ENCODE results near the gene DACH1.

Gene DACH1

DNA sequence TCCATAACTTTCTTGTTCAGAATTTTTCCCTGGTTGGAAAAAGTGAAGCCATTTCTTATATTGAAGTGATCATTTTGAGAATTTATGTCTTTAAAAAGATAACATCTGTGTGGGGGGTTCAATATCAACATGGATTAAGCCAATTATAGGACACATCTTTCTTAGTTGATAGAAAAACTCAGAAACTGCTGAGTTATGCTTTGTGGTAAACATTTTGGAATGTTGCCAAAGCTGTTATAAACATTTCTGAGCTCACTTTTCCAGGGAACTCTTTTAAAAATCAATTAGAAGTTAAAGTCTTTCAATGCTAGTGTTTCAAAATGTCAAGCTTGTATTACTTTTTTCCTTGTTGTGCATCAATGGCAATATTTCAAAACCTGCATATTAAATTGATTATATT, 248.8 kb downstream of the DACH1 start:
- DNase-seq, result no peak

DNA sequence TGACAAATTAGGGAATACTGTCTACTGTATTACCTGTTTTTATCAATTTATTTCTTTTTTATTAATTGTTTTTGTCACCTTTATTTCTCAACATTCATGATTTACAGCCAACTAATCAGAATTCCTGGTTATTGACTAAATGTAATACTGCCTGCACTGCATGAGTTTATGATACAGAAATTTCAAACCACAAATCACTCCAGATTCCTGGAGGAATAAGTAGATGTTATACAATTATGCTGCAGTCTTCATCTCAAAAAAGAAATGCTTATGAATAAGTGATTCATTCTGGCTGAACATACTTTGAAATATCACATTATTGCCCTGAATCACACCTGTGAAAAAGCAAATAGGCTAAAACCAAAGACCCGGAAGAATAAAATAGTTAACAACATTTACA, 249.7 kb downstream of the DACH1 start:
- DNase-seq, result no peak

GRCh38 chr13:71613066-71613745, 253.8 kb downstream of the DACH1 start:
- DNase-seq, result no peak

DNA sequence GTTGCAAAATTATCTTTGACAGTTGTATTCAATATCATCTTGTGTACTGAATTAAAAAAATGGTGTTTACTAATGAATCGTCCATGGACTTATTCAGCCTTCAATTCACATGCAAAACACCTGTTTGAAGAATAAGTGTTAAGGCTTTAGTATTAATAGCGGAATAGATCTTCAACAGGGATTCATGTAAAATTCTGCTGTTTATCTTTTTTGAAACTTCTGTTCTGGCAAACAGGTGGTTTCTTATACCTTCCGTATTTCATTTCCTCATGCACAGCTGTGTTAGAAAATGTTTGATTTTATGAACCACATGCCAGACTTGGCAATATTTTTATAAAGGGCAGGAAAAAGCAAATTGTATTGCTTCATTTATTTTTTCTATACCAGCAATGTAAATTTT, 255.7 kb downstream of the DACH1 start:
- no peak for DNase-seq

GRCh38 chr13:71610876-71611275, 256.1 kb downstream of the DACH1 start:
- DNase-seq, result peak; percentile 40

DNA sequence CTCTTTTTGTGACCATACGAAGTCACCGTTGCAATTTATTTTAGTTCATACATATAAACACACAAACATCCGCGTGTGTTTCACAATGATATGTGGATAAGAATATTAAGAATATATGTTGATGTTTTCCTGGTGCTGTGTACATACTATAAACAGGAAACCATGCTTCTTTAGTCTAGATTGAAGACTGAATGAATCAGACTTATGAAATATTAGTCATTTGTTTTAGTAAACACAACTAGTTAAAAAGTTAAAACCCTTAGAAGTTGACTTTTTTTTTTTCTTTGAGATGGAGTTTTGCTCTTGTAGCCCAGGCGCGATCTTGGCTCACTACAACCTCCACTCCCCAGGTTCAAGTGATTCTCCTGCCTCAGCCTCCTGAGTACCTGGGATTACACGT, 257.7 kb downstream of the DACH1 start:
- DNase-seq, result no peak

- DNase-seq, result no peak
Observed at GRCh38 chr13:71607575-71607974, 259.4 kb downstream of the DACH1 start.

GRCh38 chr13:71606818-71607217, 260.2 kb downstream of the DACH1 start:
- DNase-seq, result no peak

DNA sequence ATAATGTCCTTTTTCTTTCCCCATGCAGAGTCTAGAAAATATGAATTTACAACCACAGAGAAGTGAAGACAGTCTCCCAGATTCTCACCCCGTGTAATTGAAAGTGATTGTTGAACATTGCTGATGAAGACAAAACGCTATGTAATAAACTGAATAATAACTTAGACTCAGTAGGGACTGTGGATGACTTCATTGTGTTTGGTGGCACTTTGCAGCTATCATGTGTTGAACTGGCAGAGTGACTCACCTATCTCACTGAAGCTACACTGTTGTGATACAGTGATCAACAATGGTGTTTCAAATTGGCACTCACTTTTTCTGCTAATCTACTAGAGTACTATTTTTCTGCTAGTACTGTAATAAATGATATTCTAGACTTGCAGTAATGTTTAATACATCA, 261.3 kb downstream of the DACH1 start:
- no peak for DNase-seq

GRCh38 chr13:71603255-71603654, 263.7 kb downstream of the DACH1 start:
- no peak for DNase-seq

GRCh38 chr13:71602344-71602743, 264.7 kb downstream of the DACH1 start:
- no peak for DNase-seq

GRCh38 chr13:71597150-71597549, 269.9 kb downstream of the DACH1 start:
- DNase-seq, result no peak

GRCh38 chr13:71596116-71596515, 270.9 kb downstream of the DACH1 start:
- DNase-seq, result no peak

- no peak for DNase-seq
Observed at GRCh38 chr13:71593566-71593965, 273.4 kb downstream of the DACH1 start.

DNA sequence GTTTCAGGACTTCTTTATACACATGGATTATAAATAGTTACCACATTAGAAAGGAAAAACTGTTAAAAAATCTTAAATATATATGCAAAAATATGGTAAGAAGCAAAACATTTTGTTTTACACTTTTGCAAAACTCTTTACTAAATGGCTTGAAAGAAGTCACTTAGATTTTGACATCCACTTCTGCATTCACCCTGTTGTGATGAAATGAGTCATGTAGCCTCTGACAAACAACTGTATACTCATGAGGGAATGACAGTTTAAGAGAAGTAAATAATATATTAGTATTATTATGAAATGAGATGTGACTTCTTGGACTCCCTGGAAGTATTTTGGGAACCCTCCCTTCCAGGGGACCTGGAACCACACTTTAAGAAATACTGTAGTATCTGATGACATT, 275.6 kb downstream of the DACH1 start:
- DNase-seq, result no peak

GRCh38 chr13:71590654-71591148, 276.3 kb downstream of the DACH1 start:
- DNase-seq, result no peak

DNA sequence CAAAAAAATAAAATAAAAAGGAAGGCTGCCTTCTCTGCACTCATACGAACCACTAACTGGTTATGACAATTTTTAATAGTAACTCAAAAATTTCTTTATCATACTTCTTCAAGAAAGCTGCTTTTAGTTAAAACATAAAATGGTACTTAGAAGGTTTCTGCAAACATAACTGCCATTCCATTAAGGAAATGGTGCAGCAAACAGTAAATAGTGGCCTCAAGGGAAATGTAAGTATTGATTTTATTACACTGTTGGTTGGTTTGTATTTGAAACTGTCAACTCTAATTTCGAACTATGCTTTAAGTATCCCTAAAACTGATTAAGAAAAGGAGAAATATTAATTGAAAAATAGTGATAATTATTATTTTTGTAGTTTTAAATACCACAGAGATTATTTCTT, 278.0 kb downstream of the DACH1 start:
- DNase-seq, result no peak

DNA sequence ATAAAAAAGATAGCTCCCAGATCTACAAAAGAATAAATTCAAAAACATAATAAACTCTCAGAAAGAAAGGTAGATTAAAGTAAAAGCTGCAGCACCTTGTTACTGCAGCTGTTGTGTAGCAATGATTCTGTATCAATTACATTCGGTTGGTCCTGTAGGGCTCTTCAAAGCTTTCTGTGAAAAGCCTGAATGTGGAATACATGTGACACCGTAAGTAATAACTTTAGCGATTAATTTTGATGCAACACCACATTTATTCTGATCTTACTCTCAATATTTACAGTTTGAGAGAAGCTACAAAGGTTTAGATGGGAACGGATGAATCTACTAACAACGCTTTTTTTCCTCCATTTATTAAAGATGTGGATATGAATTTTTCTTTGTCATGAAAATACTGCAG, 279.2 kb downstream of the DACH1 start:
- DNase-seq, result no peak

DNA sequence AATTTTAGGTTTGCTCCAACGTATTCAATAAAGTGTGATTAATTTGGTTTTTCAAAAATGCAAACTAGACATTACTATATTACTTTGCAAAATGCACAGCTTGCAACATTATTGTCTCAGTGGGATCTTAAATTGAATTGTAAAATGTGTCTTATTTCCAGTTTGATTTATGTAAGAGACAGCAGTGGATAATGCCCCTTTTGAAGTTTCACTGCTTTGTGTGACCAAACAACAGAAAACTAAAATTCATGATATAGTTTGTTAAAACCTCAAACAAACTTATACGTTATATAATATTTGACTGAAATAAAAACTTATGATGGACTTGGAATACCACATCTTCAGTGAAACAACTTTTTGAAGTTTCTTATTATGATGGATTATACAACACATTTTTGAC, 279.8 kb downstream of the DACH1 start:
- no peak for DNase-seq

DNA sequence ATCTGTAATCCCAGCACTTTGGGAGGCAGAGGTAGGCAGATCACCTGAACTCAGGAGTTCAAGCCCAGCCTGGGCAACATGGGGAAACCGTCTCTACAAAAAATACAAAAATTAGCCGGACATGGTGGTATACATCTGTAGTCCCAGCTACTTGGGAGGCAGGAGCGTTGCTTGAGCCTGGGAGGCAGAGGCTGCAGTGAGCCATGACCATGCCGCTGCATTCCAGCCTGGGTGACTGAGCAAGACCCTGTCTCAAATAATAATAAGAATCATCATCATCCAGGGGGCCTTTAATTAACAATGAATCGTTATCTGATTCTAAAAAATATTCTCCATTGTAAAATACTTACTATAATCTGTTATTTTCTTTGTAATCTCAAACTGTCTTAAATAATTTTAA, 283.4 kb downstream of the DACH1 start:
- DNase-seq, result no peak

- DNase-seq, result no peak
Observed at GRCh38 chr13:71580614-71581013, 286.4 kb downstream of the DACH1 start.

- DNase-seq, result no peak
Observed at GRCh38 chr13:71578048-71578447, 289.0 kb downstream of the DACH1 start.

DNA sequence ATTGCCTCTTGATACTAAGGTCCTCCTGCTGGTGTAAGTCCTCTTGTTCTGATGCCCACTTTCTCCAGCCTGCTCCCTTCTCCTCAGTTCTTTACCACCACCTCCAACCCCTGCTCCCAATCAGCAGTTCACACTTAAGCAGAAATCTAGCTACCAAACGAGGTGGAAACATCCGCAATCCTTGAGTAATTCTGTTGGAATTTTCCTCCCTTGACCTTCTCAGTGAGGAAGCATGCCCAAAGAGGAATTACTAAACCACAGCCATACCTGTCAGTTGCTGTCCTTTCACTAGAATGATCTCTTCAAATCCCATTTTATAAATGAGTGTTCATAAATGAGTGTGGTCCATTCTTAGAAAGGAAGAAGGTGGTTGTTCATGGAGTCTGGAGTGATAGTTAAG, 289.9 kb downstream of the DACH1 start:
- DNase-seq, result no peak

GRCh38 chr13:71576571-71576970, 290.4 kb downstream of the DACH1 start:
- DNase-seq, result no peak

- no peak for DNase-seq
Observed at GRCh38 chr13:71546881-71547280, 320.1 kb downstream of the DACH1 start.
